GM12891 (cell line): ENCODE data around the gene REST.

Source experiments
- POLR2A ChIP-seq: IDR thresholded peaks from 2 replicates; pipeline ENCODE4 v1.6.1; 2011; ENCODE audit warnings: low read depth, low read length, control low read depth
- POLR2AphosphoS5 ChIP-seq: IDR thresholded peaks from 2 replicates; pipeline ENCODE4 v1.6.1; 2011; ENCODE audit warnings: low read depth, low read length, control low read depth

GRCh38 chr4:56902703-56903102 lies 5.0 kb upstream of the REST start:
- no peak for TF ChIP-seq POLR2AphosphoS5
- no peak for TF ChIP-seq POLR2A
